GM19463 (cell line): Measurements from ENCODE around the gene TRIM31.

Experiments
- ATAC-seq: cut with Tn5 transposase; IDR thresholded peaks from one replicate; pipeline ENCODE4 v1.9.1; 2021; ENCODE audit warnings: mild to moderate bottlenecking, moderate library complexity; ENCODE audit not compliant: unreplicated experiment

Gene TRIM31

DNA sequence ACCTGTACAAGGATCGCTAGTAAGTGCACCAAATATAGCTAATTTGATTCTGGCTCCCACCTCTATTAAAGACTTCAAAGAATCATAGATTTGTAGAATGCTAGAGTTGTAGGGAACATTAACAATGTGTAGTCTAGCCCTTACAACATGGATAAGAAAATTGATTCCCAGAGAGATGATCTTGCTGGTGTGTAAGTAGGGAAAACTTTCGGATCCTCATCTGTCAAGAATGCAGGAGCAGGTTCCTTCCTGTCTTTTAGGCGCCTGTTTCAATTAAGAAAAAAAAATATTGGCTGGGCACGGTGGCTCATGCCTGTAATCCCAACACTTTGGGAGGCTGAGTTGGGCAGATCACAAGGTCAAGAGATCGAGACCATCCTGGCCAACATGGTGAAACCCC is 25.0 kb downstream of the TRIM31 start:
- no peak for ATAC-seq

GRCh38 chr6:30077218-30077617 is 35.7 kb downstream of the TRIM31 start:
- ATAC-seq, result no peak

DNA sequence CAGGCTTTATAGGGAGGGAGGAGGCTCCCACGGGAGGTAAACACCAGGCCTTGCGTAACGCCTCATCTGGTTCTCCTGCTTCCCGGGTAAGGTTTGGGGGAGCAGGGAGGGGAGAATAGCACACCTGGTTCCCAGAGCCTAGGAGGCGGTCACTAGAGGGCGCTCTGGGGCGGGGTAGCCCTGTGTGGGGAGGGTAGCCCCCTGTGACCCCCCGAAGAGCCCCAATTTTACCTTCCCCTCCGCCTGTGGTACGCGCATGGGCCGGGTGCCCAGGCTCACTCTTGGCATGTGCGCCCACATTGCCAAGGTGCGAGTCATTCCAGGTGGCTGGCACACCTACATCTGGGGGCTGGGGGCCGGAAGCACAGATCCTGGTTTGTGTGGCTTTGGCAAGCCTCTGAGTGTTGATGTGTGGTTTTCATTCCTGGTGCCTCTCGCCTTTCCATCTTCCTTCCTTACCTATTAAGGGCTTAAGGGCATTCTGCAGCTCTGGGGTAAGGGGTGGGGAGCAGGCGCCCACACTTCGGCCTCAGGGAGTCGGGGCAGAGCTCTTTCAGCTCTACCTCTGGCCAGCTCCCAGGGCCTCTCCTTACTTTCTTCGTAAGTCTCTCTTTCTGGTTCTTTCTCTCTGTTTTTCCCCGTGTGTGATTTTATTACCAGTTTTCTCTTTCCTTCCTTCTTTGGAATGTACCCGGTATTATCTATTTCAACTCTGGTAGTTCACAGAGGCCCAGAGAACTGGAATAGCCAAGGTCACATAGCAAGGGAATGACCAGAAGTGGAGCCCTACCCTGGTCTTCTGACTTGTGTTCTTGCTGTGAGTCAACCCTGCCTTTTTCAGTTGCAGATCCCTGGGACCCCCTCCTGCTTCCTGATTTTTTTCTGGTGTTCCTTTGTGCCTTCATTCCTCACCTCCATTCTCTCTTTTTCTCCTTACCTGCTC is 36.8 kb downstream of the TRIM31 start:
- no peak for ATAC-seq

- no peak for ATAC-seq
Measured at GRCh38 chr6:30075094-30075789, 37.6 kb downstream of the TRIM31 start, which contains the start of gene RNF39. RNF39 (minus strand) TSS chr6:30075769; CDS start chr6:30075585, 184 bp downstream.

- no peak for ATAC-seq
Measured at GRCh38 chr6:30074331-30075093, 38.4 kb downstream of the TRIM31 start.

GRCh38 chr6:30073489-30074235 is 39.2 kb downstream of the TRIM31 start:
- no peak for ATAC-seq

- no peak for ATAC-seq
Measured at GRCh38 chr6:30071858-30072257, 41.0 kb downstream of the TRIM31 start.

DNA sequence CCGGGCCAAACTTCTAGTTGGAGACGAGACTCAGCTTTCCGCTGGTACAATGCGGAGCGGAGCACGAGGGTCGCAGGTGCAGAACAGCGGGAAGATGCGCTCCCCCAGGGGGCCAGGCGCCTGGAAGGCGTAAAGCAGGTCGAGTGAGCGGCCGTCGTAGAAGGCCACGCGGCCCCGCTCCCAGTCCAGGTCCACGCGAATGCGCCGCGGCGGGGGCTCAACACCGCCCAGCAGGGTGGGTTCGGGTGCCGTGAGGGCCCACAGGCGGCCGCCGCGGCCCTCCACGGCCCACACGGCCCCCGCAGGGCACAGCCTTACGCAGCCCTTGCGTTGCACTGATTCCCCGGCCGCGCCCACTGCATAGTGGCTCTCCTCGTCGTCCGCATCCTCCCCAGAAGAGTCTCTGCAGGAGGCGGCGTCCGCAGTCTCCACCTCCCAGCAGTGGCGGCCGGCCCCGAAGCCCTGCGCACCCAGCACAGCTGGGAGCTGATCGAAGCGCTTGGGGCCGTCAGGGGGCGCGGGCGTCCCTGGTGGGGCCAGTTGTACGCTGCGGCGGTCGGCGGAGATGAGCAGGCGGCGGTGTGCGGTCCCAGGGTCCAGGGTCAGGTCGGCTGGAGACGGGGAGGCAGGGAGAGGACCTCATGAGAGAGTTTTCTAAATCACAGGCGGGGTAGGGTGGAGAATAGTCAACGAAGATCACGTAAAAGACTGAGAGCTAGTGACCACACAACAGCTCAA is 41.6 kb downstream of the TRIM31 start:
- no peak for ATAC-seq

DNA sequence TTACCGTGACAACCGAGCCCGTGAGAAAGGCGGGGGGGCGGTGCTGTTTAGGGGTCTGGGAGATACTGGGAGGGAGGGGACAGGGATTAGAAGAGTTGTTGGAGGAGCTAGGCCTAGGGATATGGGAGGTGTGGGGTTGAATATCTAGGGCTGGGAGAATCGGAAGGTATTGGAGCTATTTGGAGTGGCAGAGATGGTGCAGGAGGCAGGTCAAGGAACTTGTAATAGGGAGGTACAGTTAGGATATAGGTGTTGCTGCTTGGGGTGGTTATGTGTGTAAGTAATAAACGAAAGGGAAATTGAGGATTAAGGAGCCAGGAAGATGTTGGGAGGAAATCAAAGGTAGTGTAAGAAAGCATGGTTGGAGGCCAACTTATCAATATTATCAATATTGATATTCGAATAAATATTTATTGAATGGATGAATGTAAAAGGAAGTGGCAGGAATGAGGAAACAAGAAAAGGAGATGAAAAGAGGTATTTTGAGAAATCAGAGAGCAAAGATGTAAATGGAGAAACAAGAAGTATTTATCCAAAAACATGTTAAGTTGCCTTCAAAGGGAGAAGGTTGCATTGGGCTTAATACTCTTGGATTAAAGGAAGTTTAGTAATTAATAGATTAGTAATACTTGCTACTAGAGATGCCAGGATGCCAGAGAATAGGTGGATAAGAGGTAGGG is 45.3 kb downstream of the TRIM31 start:
- no peak for ATAC-seq

- peak; percentile 97 for ATAC-seq
Measured at GRCh38 chr6:30066577-30067459, 46.1 kb downstream of the TRIM31 start, which contains the start of gene PPP1R11. PPP1R11 (plus strand) TSS chr6:30067198; CDS start chr6:30067411, 213 bp downstream.

GRCh38 chr6:30066082-30066481 is 46.8 kb downstream of the TRIM31 start:
- no peak for ATAC-seq

GRCh38 chr6:30063315-30063714 is 49.6 kb downstream of the TRIM31 start:
- ATAC-seq, result no peak

DNA sequence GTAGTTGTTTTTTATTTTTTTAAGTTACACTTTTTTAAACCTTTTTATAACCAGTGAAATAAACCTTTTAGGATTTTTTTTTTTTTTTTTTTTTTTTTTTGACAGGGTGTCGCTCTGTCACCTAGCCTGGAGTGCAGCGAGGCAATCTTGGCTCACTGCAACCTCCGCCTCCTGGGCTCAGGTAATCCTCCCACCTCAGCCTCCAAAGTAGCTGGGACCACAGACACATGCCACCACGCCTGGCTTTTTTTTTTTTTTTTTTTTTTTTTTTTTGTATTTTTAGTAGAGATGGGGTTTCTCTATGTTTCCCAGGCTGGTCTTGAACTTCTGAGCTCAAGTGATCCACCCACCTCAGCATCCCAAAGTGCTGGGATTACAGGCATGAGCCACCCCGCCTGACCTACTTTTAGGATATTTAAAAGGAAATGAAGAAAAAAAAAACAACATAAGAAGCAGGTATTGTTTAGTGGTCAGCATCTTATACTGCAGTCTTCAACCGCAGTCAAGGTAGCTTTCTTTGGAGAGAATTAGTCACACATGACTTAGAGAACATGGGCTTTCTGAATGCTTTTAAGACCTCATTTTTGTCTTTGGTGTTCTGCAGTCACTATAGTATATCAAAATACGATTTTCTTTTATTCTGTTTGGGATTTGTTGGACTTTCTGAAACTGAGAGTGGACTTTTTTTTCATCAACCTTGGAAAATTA is 50.3 kb downstream of the TRIM31 start:
- no peak for ATAC-seq

DNA sequence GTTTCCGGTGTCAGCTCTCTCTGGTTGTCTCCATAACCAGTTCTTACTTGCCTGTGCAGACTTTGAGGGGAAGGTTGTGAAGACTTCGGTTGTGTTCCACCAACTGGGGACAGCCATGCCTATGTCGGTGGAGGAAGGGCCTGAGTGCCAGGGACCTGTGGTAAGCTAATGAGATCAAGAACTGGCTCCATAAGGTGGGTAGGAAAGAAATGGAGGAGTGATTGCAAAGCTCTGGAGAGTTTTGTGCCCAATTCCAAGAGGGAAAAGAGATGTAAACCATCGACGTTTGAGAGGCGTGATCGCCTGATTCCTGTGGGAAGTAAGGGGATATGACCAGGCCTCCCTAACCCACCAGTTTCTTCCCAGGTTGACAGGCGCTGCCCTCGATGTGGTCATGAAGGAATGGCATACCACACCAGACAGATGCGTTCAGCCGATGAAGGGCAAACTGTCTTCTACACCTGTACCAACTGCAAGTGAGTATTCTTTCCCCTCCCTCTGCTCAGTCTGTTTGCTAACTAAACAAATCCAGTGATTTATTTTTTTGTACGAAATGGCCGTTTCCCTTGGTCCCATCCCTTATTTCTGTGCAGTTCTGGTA is 50.9 kb downstream of the TRIM31 start:
- no peak for ATAC-seq

DNA sequence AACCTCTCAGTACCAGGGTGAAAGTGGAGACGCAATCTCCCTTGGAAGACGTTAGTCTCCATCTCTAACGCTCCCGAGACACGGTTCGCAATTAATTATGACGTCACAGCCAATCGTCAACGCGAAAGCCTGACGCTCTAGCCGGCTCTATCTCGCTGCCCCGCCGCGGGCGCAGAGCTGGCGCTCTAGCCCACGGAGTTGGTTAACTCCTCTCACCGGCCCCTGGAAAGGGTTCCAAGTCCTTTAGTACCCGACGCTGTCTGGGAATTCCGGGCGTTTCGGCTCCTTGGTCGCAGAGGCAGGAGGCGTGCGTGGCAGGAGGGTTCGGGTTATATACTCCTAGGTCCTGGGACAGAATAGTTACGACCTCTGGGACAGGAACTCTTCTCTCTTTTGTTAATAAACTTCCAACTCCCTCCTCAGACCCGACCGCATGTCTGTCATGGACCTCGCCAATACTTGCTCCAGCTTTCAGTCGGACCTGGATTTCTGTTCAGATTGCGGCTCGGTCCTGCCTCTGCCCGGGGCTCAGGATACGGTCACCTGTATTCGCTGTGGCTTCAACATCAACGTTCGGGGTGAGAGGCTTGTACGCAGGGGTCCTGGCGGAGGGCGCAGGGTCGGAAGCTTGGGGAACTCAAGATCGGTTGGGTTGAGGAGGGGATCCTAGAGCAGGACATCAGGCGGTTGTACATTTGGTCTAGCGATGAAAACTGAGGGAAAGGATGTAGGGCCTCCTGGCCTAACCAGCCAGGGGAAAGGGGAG is 51.6 kb downstream of the TRIM31 start, which contains the start of gene POLR1H:
Gene POLR1H (plus strand): TSS at position 174 of the 766 bp plus-strand sequence. CDS start 260 bp downstream, at position 434.
- ATAC-seq, result peak; percentile 93

DNA sequence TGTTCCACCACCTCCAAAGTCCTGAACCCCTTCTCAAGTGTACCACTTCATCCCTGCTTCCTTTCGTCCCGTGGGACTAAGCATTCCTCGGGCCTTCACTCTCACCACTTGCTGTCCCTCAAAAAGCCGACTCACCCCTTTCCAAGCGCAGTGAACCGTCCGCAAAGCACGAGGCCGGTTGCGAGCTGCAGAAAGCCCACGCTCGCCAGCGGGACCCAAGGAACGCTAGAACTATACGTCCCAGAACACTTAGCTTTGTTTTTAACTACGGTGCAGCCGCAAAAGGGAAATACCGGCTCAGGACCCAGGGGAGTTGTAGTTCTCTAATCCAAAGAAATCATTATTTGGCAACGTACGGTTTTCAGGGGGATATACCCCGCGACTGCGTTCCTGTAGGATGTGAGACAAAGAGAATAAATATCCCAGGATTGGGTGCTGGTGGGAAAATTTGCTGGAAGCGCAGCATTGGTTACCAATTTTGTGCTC is 52.2 kb downstream of the TRIM31 start:
- peak; percentile 19 for ATAC-seq
